GM21717 (cell line): ENCODE measurements around the gene SEMA3B.

Experiments used
- ATAC-seq: cut with Tn5 transposase; IDR thresholded peaks from one replicate; pipeline ENCODE4 v1.9.1; 2021; ENCODE audit warnings: mild to moderate bottlenecking, moderate library complexity; ENCODE audit not compliant: unreplicated experiment

The SEMA3B gene

GRCh38 chr3:50292159-50293078 lies 23.5 kb downstream of the SEMA3B start, which contains the start of gene IFRD2:
Gene IFRD2 (minus strand): TSS chr3:50292429. CDS start chr3:50292274, 155 bp downstream.
- ATAC-seq: peak; percentile 84

- no peak for ATAC-seq
These were observed 24.3 kb downstream of the SEMA3B start for GRCh38 chr3:50293079-50293801.

GRCh38 chr3:50294089-50294488 lies 25.1 kb downstream of the SEMA3B start:
- ATAC-seq: no peak

- no peak for ATAC-seq
These were observed 25.8 kb downstream of the SEMA3B start for GRCh38 chr3:50294492-50295403.

- ATAC-seq: no peak
These were observed 26.8 kb downstream of the SEMA3B start for GRCh38 chr3:50295553-50296431.

GRCh38 chr3:50296721-50297383 lies 27.9 kb downstream of the SEMA3B start:
- no peak for ATAC-seq

- no peak for ATAC-seq
These were observed 28.4 kb downstream of the SEMA3B start for GRCh38 chr3:50297384-50297775.

GRCh38 chr3:50297896-50298725 lies 29.2 kb downstream of the SEMA3B start:
- ATAC-seq: no peak

- peak; percentile 72 for ATAC-seq
These were observed 30.1 kb downstream of the SEMA3B start, which contains the start of the genes HYAL3 and NAA80 for GRCh38 chr3:50298836-50299637. Gene HYAL3 (minus strand): TSS chr3:50299405. CDS start chr3:50295602, 3,803 bp downstream. Gene NAA80 (minus strand): TSS chr3:50299405. CDS start chr3:50297463, 1,942 bp downstream.

- ATAC-seq: no peak
These were observed 30.6 kb downstream of the SEMA3B start for GRCh38 chr3:50299638-50299928.

- no peak for ATAC-seq
These were observed 31.2 kb downstream of the SEMA3B start for GRCh38 chr3:50299929-50300680.

- no peak for ATAC-seq
These were observed 31.8 kb downstream of the SEMA3B start for GRCh38 chr3:50300681-50301254.

- no peak for ATAC-seq
These were observed 33.4 kb downstream of the SEMA3B start for GRCh38 chr3:50302095-50303012.

GRCh38 chr3:50303013-50303815 lies 34.3 kb downstream of the SEMA3B start, which contains the start of gene HYAL1:
Gene HYAL1 (minus strand): TSS chr3:50303574. CDS start chr3:50302956, 618 bp downstream.
- ATAC-seq: no peak

- ATAC-seq: no peak
These were observed 35.7 kb downstream of the SEMA3B start for GRCh38 chr3:50304601-50305000.
